Naive thymus-derived CD4-positive, alpha-beta T cell (primary cell): Measurements from ENCODE around the gene CD81. TPM values are rescaled to one million over a fixed set of nuclear protein-coding genes. Genes with fewer than 3 reads are reported as not detected.

Source experiments
- ATAC-seq: fragments of 150-1000 bp; cut with Tn5 transposase; 2 replicates; pipeline ENCODE4 v1.10.0; 2021; ENCODE audit warnings: mild to moderate bottlenecking, moderate library complexity
- CTCF ChIA-PET: fragments of 350-600 bp; sonication (Branson Sonifier 250); formaldehyde crosslinking; loops from one replicate; lab custom pipeline; 2021; ENCODE audit warnings: antibody characterized with exemption; lab: Charles Lee
- POLR2A ChIA-PET: fragments of 350-600 bp; sonication (Branson Sonifier 250); formaldehyde crosslinking; loops from one replicate; lab custom pipeline; 2021; ENCODE audit warnings: antibody characterized with exemption, inconsistent platforms; lab: Charles Lee
- DNase-seq, 9 donors: peaks; one replicate each; pipeline versions ENCODE4 v3.0.0 to v3.0.0-alpha.2; 2020 to 2022; ENCODE audit warnings: mixed read lengths in 1 of 9
- H3K27ac ChIP-seq: one replicate; pipeline ENCODE4 v1.7.0; 2013; ENCODE audit warnings: mild to moderate bottlenecking, low read depth, low read length, moderate library complexity
- H3K27me3 ChIP-seq, 2 donors: one replicate each; pipeline ENCODE4 v1.7.0; 2013; ENCODE audit warnings: low read length in 2 of 2, mild to moderate bottlenecking in 2 of 2, moderate library complexity in 2 of 2; ENCODE audit not compliant: control insufficient read depth in 2 of 2, insufficient read depth in 2 of 2
- H3K36me3 ChIP-seq, 3 experiments: 1 replicate in 2 of 3; 2 replicates in 1 of 3; pipeline ENCODE4 v1.7.0; 2013; ENCODE audit warnings: low read length in 3 of 3, mild to moderate bottlenecking in 3 of 3, moderate library complexity in 1 of 3; ENCODE audit not compliant: insufficient read depth in 3 of 3, control insufficient read depth in 2 of 3
- H3K4me1 ChIP-seq, 2 donors: one replicate each; pipeline ENCODE4 v1.7.0; 2013; ENCODE audit warnings: low read length in 2 of 2, mild to moderate bottlenecking in 2 of 2, moderate library complexity in 1 of 2; ENCODE audit not compliant: control insufficient read depth in 2 of 2, insufficient read depth in 2 of 2
- H3K4me3 ChIP-seq: 2 replicates; pipeline ENCODE4 v1.7.0; 2013; ENCODE audit warnings: mild to moderate bottlenecking, low read length
- H3K9me3 ChIP-seq, 3 experiments: 1 replicate in 2 of 3; 2 replicates in 1 of 3; pipeline ENCODE4 v1.7.0; 2013; ENCODE audit warnings: low read length in 3 of 3; ENCODE audit not compliant: control insufficient read depth in 2 of 3
- H3K27ac Mint-ChIP-seq, 9 donors: one replicate each; pipeline ENCODE4 v1.8.0; 2020 to 2022; ENCODE audit warnings: mixed read lengths in 9 of 9, mild to moderate bottlenecking in 8 of 9, moderate library complexity in 5 of 9, inconsistent platforms in 2 of 9
- H3K27me3 Mint-ChIP-seq, 5 donors: one replicate each; pipeline ENCODE4 v1.8.0; 2021 to 2022; ENCODE audit warnings: mixed read lengths in 5 of 5, mild to moderate bottlenecking in 1 of 5
- H3K36me3 Mint-ChIP-seq, 5 donors: one replicate each; pipeline ENCODE4 v1.8.0; 2020 to 2022; ENCODE audit warnings: mixed read lengths in 5 of 5, mild to moderate bottlenecking in 3 of 5, inconsistent platforms in 1 of 5
- H3K4me1 Mint-ChIP-seq, 7 donors: one replicate each; pipeline ENCODE4 v1.8.0; 2020 to 2022; ENCODE audit warnings: mixed read lengths in 7 of 7, mild to moderate bottlenecking in 3 of 7, inconsistent platforms in 1 of 7
- H3K4me3 Mint-ChIP-seq, 10 donors: one replicate each; pipeline ENCODE4 v1.8.0; 2020 to 2022; ENCODE audit warnings: mild to moderate bottlenecking in 10 of 10, mixed read lengths in 10 of 10, moderate library complexity in 6 of 10, inconsistent platforms in 2 of 10
- H3K9me3 Mint-ChIP-seq, 11 donors: one replicate each; pipeline ENCODE4 v1.8.0; 2020 to 2022; ENCODE audit warnings: mixed read lengths in 11 of 11, mild to moderate bottlenecking in 4 of 11, inconsistent platforms in 1 of 11, moderate library complexity in 1 of 11
- intact Hi-C, 2 donors: fragments of 100-400 bp; cut with micrococcal nuclease; formaldehyde crosslinking; loops; one replicate each; pipeline ENCODE4 v1.15.1; 2023
- polyA plus RNA-seq, 2 donors: library from polyadenylated mRNA; unstranded; fragments of 300-500 nt; fragmentation: Illumina TruSeq; gene quantifications; one replicate each; pipeline ENCODE4 v1.2.3, GENCODE V29; 2021
- total RNA-seq, 6 experiments: library from RNA in 5 of 6; stranded (reverse) in 5 of 6; gene quantifications; 1 replicate in 5 of 6; 2 replicates in 1 of 6; pipeline ENCODE4 v1.2.3 and lab custom pipeline; 2021 to 2026

CD81 gene
- total and polyA plus RNA-seq, 7 experiments from 2014 or later = 19.0 to 173 (median 102) TPM

DNA sequence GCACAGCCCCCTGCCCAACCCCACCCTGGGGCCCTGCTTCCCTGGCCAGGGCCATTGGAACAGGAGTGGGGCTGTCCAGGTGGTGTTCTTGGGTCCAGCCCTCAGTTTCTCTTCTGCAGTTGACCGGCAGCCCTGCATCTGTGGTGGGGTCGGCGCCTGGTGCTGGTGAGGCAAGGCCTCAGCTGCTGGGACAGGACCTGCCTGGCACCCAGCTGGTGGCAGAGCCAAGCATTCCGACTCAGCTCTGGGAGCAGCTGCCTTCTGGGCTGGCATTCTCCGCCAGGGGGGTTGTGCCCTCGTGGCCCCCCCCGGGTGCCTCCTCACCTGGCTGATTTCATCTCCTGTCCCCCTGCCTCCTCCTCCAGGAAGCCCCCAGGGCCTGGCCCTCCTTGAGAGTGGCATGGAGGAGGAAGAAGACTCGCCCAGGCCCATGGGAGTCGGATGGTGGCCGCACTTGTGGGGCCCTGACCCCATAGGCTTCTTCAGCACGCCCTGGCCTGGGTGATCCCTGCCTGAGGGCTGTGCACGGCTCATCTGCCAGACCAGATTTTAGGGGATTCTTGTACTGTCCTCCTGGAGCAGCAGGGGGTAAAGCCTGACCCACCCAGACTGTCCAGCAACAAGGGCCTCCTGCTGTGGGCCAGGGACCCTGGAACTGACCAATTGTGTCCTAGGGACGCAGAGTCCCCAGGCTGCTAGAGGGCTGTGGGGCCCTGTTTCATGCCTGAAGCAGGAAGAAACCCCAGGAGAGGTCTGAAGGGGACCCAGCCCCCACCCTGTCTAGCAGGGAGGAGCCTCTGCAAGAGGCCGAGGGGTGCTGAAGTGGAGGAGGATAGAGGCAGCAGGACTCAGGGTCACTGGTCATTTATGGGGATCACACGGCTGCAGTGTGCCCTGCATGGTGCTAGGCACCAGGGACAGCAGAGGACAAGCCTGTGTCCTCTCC lies 11.6 kb downstream of the CD81 start:
- peak overlapping the region in 2 of 10 donors; percentile 24 to 36 for H3K4me3 Mint-ChIP-seq

DNA sequence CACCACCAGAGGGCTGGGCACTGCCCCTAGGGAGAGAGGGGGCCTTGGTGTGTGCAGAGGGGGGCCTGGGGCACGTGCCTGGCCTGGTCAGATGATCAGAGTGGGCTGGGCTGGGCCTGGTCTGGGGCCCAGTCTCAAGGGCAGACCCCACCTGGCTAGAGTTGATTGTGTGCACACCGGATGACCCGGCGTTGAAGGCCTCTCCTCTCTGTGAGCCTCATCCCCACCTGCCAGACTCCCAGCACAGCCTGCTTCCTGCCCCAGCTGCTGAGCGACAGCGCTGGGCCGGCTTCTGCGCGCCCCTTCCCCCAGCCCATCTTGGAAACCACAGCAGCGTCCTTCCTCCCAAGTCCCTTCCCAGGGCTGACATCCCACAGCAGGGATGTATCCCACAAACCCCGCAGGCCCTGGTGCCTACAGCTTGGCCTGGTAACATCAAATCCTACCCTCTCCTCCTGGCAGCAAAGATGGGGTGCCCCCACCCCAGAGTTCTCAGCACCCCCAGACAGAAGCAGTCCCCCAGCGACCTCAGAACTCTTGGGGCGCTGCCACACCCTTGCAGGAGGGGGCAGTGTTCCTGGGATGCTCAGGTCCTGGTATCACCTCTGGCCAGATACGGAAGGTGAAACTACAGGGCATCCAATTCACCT lies 12.4 kb downstream of the CD81 start:
- no peak for ATAC-seq
- Mint-ChIP-seq H3K36me3 (peaks cover 0 to 3% (median 0%) of the 10 kb centered on the region in 5 donors), H3K27ac (peak overlapping the region; percentile 65 to 93 (median 82)), H3K4me3 (peak overlapping the region in 3 of 10 donors; percentile 25 to 47 (median 36)), H3K4me1 (peaks cover 17 to 51% (median 36%) of the 10 kb centered on the region in 7 donors), H3K27me3 (no peaks in the 10 kb centered on the region), H3K9me3 (no peaks in the 10 kb centered on the region)
- Histone ChIP-seq H3K27ac (peak overlapping the region; percentile 17), H3K36me3 (peaks cover 0 to 64% (median 2%) of the 10 kb centered on the region in 3 experiments), H3K27me3 (no peaks in the 10 kb centered on the region), H3K4me3 (no peak overlapping the region), H3K4me1 (peaks cover 18 to 62% of the 10 kb centered on the region in 2 donors), H3K9me3 (no peaks in the 10 kb centered on the region)
- ChIA-PET POLR2A (no interaction called here), CTCF (no interaction called here)
- intact Hi-C loops = no loop called here
- no peak for DNase-seq

More for the DNA sequence above, 11.6 kb downstream of the CD81 start:
- POLR2A ChIA-PET = interaction anchor here (2.2 kb wide), 1 partner anchor 10 kb away, joined by 7 read pairs; no protein-coding TSS in a partner anchor
- Histone ChIP-seq H3K4me3 (no peak overlapping the region), H3K9me3 (no peaks in the 10 kb centered on the region), H3K27ac (peak overlapping the region; percentile 23), H3K27me3 (no peaks in the 10 kb centered on the region), H3K36me3 (peaks cover 0 to 56% (median 2%) of the 10 kb centered on the region in 3 experiments), H3K4me1 (peaks cover 19 to 58% of the 10 kb centered on the region in 2 donors)
- no peak for ATAC-seq
- H3K36me3 Mint-ChIP-seq = peaks cover 0 to 3% (median 0%) of the 10 kb centered on the region in 5 donors
- DNase-seq = no peak
- H3K27me3 Mint-ChIP-seq = no peaks in the 10 kb centered on the region
- CTCF ChIA-PET = no interaction called here
- intact Hi-C loops = no loop called here
- H3K9me3 Mint-ChIP-seq = no peaks in the 10 kb centered on the region
- H3K27ac Mint-ChIP-seq = peak overlapping the region; percentile 56 to 93 (median 73)
- H3K4me1 Mint-ChIP-seq = peaks cover 22 to 57% (median 40%) of the 10 kb centered on the region in 7 donors

DNA sequence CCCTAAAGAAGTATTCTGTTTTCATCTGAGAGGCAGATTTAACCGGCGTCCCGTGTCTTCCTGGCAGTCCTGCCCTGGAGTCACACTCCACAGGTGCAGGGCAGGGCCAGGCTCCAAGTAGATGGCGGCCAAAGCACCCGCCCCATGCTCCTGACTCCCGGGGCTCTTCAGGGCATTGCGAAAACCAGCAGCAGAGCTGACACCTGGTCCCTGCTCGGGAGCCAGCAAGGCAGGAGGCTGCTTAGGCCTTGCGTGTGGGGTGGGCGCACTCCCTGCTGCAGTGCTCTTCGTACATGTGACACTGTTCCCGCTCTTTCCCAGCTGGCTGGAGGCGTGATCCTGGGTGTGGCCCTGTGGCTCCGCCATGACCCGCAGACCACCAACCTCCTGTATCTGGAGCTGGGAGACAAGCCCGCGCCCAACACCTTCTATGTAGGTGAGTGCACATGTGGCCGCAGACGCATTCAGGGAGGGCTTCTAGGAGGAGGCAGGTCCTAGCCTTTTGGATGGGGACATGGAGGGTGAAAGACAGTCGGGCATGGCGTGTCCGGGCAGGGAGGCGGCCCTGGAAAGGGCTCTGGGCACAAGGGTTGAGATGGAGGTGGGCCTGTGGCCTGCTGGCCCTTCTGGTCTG lies 13.1 kb downstream of the CD81 start:
- POLR2A ChIA-PET = no interaction called here

DNA sequence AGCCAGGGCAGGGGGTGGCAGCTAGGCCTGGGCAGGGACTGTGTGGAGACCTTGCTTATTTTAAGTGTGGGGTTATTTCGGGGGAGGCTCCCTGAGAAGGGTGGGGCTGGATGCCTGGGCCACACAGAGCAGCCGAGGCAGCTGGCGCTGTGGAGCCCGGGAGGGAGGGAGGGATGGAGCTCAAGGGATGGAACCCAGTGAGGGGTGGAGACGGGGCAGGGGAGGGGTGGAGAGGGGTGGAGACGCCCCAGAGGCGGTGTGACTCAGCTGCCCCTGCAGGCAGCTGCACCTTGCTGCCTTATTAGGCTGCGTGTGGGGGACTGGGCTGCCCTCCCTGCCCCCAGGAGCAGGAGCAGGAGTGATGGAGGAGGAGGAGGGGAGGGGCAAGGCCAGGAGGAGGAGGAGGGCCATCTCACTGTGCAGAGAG lies 13.6 kb downstream of the CD81 start:
- H3K27me3 Mint-ChIP-seq = no peaks in the 10 kb centered on the region
- ChIA-PET POLR2A (no interaction called here), CTCF (no interaction called here)
- peaks cover 0 to 62% (median 2%) of the 10 kb centered on the region in 3 experiments for H3K36me3 ChIP-seq
- H3K4me3 ChIP-seq = no peak overlapping the region
- no peaks in the 10 kb centered on the region for H3K9me3 Mint-ChIP-seq
- H3K27ac ChIP-seq = peak overlapping the region; percentile 5
- H3K27me3 ChIP-seq = no peaks in the 10 kb centered on the region
- peaks cover 4 to 38% (median 28%) of the 10 kb centered on the region in 7 donors for H3K4me1 Mint-ChIP-seq
- intact Hi-C loops = no loop called here
- H3K4me1 ChIP-seq = peaks cover 10 to 51% of the 10 kb centered on the region in 2 donors
- H3K4me3 Mint-ChIP-seq = no peak overlapping the region
- no peaks in the 10 kb centered on the region for H3K9me3 ChIP-seq
- H3K36me3 Mint-ChIP-seq = peaks cover 0 to under 1% (median 0%) of the 10 kb centered on the region in 5 donors
- peak overlapping the region in 4 of 9 donors; percentile 16 to 83 (median 76) for H3K27ac Mint-ChIP-seq
- no peak for ATAC-seq
- DNase-seq = no peak

More for the DNA sequence above, 13.1 kb downstream of the CD81 start:
- intact Hi-C loops = no loop called here
- H3K4me1 ChIP-seq = peaks cover 11 to 55% of the 10 kb centered on the region in 2 donors
- Mint-ChIP-seq H3K9me3 (no peaks in the 10 kb centered on the region), H3K27ac (peak overlapping the region; percentile 16 to 93 (median 76)), H3K36me3 (peaks cover 0 to 3% (median 0%) of the 10 kb centered on the region in 5 donors), H3K27me3 (no peaks in the 10 kb centered on the region), H3K4me1 (peaks cover 10 to 44% (median 33%) of the 10 kb centered on the region in 7 donors), H3K4me3 (no peak overlapping the region)
- ATAC-seq (no peak), DNase-seq (no peak)
- CTCF ChIA-PET = no interaction called here
- no peak overlapping the region for H3K27ac ChIP-seq
- H3K27me3 ChIP-seq = no peaks in the 10 kb centered on the region
- peaks cover 0 to 62% (median 2%) of the 10 kb centered on the region in 3 experiments for H3K36me3 ChIP-seq
- no peaks in the 10 kb centered on the region for H3K9me3 ChIP-seq
- no peak overlapping the region for H3K4me3 ChIP-seq

DNA sequence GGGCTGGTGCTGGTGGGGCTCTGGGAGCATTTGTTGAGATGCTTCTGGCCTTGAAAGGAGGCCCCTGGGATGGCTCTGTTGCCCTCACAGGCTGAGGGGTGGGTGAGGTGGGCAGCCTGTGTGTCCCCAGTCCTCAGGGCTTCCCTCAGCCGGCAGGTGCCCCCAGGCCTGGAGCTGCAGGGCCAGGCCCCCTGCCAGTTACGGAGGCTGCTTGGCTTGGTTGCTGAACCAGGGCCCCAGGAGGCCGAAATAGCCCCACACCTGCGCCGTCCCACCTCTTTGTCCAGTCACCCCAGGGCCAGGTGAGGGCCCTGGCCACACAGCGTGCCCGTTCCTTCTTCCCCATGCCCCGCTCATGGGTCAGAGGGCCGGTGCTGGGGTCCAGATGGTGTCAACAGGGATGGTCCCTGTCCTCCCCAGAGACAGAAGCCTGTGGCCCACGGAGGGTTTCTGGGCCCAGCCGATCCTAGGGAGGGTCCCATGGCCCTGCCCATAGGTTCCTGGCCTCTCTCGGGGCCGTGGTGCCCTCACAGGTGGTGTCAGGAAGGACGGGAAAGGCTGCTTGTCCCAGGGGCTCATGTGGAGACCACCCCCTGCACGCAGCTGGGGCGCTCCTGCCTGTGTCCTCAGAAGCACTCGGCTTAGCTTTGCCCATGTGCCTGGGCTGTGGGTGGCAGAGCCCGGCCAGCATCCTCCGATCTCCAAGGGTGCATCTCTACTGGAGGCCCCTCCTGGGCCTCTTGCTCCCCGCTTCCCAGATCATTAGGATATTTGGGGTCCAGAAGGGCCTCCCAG lies 14.3 kb downstream of the CD81 start:
- peaks cover 10 to 45% of the 10 kb centered on the region in 2 donors for H3K4me1 ChIP-seq
- peak overlapping the region; percentile 5 for H3K27ac ChIP-seq

More for the DNA sequence above, 14.3 kb downstream of the CD81 start:
- intact Hi-C loops = no loop called here
- no peaks in the 10 kb centered on the region for H3K27me3 ChIP-seq
- POLR2A ChIA-PET = no interaction called here
- Mint-ChIP-seq H3K4me1 (peaks cover 0 to 32% (median 22%) of the 10 kb centered on the region in 7 donors), H3K4me3 (no peak overlapping the region), H3K27ac (no peak overlapping the region), H3K36me3 (no peaks in the 10 kb centered on the region), H3K9me3 (no peaks in the 10 kb centered on the region), H3K27me3 (no peaks in the 10 kb centered on the region)
- DNase-seq (no peak), ATAC-seq (no peak)
- CTCF ChIA-PET = no interaction called here
- no peaks in the 10 kb centered on the region for H3K9me3 ChIP-seq
- peaks cover 0 to 66% (median 2%) of the 10 kb centered on the region in 3 experiments for H3K36me3 ChIP-seq
- no peak overlapping the region for H3K4me3 ChIP-seq
